ENCODE data around the gene CTRB1.

The CTRB1 gene

DNA sequence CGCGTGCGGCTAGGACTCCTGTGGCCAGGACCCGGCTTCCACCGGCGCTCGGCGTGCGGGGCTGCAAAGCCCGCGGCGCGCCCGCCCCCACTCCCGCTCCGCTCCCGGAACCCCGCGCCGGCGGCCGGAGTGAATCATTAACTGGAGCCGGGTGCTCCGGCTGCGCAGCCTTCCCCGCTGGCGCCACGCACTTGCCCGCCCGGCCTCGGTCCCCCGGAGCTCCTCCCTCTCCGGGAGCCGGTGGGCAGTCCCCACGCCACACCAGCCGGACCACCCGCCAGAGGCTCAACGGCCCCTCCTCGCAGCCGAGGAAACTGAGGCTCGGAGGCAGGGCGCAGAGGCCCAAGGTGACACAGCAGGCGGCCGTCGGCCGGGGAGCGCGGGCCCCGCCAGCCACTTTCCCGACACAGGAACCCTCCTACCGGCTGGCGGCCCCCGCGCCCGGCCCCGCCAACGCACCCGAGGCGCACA lies 32.1 kb downstream of the CTRB1 start:
- Histone ChIP-seq H3K9me3 (no peaks in the 10 kb centered on the region), H3K4me1 (peaks cover 11% of the 10 kb centered on the region), H3K27me3 (no peaks in the 10 kb centered on the region), H3K36me3 (no peaks in the 10 kb centered on the region), H3K4me3 (ENCODE audit: low read depth, low read length) (peak overlapping the region; percentile 68)
- peak; percentile 57 for DNase-seq
- TF ChIP-seq, protein P1, sequence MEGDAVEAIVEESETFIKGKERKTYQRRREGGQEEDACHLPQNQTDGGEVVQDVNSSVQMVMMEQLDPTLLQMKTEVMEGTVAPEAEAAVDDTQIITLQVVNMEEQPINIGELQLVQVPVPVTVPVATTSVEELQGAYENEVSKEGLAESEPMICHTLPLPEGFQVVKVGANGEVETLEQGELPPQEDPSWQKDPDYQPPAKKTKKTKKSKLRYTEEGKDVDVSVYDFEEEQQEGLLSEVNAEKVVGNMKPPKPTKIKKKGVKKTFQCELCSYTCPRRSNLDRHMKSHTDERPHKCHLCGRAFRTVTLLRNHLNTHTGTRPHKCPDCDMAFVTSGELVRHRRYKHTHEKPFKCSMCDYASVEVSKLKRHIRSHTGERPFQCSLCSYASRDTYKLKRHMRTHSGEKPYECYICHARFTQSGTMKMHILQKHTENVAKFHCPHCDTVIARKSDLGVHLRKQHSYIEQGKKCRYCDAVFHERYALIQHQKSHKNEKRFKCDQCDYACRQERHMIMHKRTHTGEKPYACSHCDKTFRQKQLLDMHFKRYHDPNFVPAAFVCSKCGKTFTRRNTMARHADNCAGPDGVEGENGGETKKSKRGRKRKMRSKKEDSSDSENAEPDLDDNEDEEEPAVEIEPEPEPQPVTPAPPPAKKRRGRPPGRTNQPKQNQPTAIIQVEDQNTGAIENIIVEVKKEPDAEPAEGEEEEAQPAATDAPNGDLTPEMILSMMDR (IDR thresholded peaks at IDR 0.05; ENCODE audit: low read depth, low read length) = no peak

DNA sequence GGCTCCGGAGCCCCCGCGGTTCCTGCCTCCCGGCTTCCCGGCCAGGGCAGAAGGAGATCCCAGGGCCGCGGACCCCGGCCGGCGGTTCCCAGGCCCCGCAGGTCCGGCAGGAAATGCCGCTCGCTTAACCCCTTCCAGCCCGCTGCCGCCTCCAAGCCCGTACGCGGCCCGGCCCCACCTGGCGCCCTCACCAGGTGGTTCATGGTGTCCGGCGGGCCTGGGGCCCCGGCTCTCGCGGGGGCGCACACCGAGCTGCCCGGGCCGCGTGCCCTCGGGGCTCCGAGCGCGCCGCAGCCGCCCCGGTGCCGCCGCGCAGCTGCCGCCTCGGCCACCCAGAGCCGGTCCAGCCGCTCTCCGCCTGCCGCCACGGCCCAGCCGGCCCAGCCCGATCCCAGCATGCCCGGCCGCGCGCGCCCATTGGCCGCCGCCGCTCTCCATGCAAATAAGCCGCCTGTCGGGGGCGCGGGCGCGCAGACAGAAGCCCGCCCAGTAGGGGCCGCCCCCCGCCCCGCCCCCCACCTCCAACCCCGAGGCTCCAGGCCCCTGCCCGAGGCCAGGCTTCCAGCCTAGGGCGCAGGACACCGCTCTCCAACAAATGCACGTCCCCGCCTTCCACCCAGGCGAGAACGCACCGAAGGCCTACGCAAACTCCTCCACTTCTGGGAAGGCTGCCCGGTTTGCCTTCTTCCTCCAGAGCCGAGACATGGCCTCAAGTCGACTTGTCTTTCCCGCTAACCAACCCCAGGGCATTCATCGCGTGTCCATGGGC lies 32.7 kb downstream of the CTRB1 start, which contains the start of gene BCAR1:
BCAR1 (minus strand) TSS at position 345 of the 769 bp plus-strand sequence; CDS start at position 203, 142 bp downstream.
- H3K9me3 ChIP-seq = no peaks in the 10 kb centered on the region

DNA sequence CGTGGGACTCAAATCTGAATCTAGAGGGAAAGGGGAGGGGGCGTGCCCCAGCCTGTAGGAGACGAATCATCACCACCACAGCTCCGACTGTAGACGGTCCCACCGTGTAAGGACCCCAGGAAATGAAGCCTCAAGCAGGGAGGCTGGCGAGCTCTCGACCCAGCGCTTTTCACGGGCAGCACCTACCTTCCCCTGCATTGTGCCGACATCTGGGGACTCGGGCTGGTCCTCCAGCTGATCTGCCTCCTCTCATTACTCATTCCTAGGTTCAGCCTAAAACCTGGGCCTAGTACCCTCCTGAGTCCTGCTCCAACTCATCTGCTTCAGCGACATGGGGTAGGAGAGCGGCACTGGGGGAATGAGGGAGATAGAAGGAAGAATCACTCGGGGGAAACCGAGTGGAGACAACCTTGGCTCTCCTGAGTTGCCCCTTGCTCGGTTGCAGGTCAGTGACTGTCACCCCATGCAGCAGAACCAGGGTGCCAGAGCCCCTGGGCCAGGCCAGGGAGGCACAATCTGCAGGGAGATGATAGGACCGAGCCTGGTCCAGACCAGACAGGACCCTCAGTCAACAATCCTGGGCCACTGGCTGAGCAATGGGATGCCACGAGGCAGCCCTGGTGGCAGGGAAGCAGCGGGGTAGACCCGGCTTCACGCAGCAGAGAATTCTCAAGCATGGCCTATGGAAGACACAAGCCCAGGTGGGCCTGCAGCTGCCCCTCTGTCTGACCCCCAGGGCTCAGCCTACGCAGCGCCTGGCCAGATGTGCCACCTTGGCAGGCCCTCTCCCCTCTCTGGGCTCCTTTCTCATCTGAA lies 33.5 kb downstream of the CTRB1 start:
- H3K27me3 ChIP-seq = no peaks in the 10 kb centered on the region
- peak; percentile 4 for DNase-seq
- no peaks in the 10 kb centered on the region for H3K36me3 ChIP-seq
- TF ChIP-seq, protein P1 (IDR thresholded peaks at IDR 0.05; ENCODE audit: low read depth, low read length) = no peak
- peak overlapping the region; percentile 10; the same call in 1 of the 2 replicates for H3K4me3 ChIP-seq (ENCODE audit: low read depth, low read length)
- no peaks in the 10 kb centered on the region for H3K9me3 ChIP-seq
- H3K4me1 ChIP-seq = peaks cover 19% of the 10 kb centered on the region

More for the DNA sequence above, 32.7 kb downstream of the CTRB1 start, which contains the start of gene BCAR1:
- no peaks in the 10 kb centered on the region for H3K36me3 ChIP-seq
- DNase-seq = peak; percentile 96
- TF ChIP-seq, protein P1 (IDR thresholded peaks at IDR 0.05; ENCODE audit: low read depth, low read length) = no peak
- peaks cover 13% of the 10 kb centered on the region for H3K4me1 ChIP-seq
- no peaks in the 10 kb centered on the region for H3K27me3 ChIP-seq
- H3K4me3 ChIP-seq (ENCODE audit: low read depth, low read length) = peak within 1 kb of the TSS; percentile 68

DNA sequence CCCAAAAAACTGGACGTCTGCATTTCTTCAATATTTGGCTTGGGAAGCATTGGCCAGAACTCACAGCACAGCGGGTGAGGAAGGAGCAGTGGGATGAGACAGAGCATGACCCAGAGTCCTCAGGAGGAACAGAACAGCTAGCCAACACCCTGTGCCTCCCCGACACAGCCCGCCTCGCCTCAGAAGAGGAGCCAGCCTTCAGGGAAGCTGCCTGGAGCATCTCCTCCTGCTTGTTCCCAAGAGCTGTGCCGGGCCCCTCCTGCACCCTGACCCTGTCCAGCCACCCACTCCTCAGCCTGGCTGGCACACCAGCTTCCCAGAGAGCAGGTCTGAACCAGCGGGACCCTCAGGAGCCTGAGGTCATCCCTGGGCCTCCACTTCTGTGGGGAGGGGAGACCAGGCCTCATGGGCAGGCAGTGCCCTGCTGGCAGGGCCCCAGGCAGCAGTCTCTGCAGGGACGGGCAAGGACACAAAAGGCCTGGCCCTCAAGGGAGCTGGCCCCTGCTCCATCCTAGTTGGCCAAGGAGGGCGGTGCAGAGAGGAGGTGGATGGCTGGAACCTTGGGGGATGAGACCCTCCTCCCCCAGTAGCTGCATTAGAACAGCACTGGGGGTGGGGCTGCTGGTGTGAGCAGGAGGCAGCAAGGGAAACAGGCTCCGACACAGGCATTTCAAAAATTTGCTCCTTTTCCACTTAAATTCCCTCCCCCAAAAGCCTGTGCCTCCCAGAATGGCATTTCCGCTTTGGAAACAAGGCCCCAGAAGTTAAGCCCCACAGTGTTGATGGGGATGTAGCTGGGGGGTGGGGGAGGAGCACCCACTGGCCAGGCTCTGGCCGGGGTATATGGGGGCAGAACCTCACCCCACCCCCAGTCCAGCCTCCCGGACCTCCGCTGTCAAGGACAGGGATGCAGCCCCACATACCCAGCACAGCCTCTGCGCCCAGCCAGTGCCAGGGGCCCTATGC lies 34.4 kb downstream of the CTRB1 start:
- Histone ChIP-seq H3K9me3 (no peaks in the 10 kb centered on the region), H3K4me3 (ENCODE audit: low read depth, low read length) (no peak overlapping the region), H3K27me3 (no peaks in the 10 kb centered on the region), H3K36me3 (no peaks in the 10 kb centered on the region), H3K4me1 (peaks cover 27% of the 10 kb centered on the region)
- TF ChIP-seq, protein P1 (IDR thresholded peaks at IDR 0.05; ENCODE audit: low read depth, low read length) = no peak
- no peak for DNase-seq

DNA sequence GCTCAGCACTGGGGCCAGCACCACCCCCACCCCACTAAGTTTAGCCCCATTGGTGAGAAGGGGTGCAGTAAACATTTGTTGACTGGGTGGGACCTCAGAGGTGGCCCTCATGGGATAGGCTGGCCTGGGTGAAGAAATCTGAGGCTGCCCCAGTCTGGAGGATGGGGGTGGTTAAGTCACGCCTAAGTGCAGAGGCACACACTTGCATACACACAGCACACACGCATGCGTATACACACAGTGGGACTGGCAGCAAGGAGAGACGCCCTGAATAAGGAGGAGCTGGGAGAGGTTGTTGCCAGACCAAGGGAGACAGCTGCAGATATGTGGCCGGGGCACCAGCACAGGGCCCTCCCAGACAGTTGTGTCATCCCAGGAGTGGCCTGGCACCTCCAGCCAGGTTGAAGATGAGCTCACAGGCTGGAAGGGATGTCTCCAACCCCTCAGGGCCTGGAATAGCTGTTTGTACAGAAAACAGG lies 35.6 kb downstream of the CTRB1 start:
- H3K4me1 ChIP-seq = peaks cover 28% of the 10 kb centered on the region

More for the DNA sequence above, 35.6 kb downstream of the CTRB1 start:
- TF ChIP-seq, protein P1 (IDR thresholded peaks at IDR 0.05; ENCODE audit: low read depth, low read length) = no peak
- Histone ChIP-seq H3K27me3 (no peaks in the 10 kb centered on the region), H3K36me3 (no peaks in the 10 kb centered on the region), H3K9me3 (no peaks in the 10 kb centered on the region), H3K4me3 (ENCODE audit: low read depth, low read length) (no peak overlapping the region)
- no peak for DNase-seq

Measured in BE2C (cell line).